ENCODE data around the gene HSPA5.

DNA sequence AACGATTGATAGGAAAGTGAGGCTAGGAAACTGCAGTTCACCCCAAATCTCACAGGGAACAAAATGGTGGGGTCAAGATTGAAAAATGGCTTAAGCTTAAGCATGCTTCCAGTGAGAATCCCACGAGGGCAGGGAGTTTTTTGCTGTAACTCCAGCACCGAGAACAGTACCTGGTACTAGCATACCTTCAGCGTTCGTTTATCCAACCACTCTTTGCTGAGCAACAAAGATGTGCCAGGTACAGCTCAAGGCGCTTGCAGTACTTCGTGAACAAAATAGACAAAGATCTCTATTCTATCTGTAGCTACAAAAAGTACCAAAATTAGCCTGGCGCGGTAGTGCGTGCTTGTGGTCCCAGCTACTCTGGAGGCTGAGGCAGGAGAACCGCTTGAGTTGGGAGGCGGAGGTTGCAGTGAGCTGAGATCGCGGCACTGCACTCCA is 50.8 kb downstream of the HSPA5 start:
- TF ChIP-seq, protein P1, sequence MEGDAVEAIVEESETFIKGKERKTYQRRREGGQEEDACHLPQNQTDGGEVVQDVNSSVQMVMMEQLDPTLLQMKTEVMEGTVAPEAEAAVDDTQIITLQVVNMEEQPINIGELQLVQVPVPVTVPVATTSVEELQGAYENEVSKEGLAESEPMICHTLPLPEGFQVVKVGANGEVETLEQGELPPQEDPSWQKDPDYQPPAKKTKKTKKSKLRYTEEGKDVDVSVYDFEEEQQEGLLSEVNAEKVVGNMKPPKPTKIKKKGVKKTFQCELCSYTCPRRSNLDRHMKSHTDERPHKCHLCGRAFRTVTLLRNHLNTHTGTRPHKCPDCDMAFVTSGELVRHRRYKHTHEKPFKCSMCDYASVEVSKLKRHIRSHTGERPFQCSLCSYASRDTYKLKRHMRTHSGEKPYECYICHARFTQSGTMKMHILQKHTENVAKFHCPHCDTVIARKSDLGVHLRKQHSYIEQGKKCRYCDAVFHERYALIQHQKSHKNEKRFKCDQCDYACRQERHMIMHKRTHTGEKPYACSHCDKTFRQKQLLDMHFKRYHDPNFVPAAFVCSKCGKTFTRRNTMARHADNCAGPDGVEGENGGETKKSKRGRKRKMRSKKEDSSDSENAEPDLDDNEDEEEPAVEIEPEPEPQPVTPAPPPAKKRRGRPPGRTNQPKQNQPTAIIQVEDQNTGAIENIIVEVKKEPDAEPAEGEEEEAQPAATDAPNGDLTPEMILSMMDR (tag by site-specific recombination; IDR thresholded peaks at IDR 0.05), result no peak
- TF ChIP-seq, protein P2, sequence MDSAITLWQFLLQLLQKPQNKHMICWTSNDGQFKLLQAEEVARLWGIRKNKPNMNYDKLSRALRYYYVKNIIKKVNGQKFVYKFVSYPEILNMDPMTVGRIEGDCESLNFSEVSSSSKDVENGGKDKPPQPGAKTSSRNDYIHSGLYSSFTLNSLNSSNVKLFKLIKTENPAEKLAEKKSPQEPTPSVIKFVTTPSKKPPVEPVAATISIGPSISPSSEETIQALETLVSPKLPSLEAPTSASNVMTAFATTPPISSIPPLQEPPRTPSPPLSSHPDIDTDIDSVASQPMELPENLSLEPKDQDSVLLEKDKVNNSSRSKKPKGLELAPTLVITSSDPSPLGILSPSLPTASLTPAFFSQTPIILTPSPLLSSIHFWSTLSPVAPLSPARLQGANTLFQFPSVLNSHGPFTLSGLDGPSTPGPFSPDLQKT (IDR thresholded peaks at IDR 0.05; ENCODE audit: borderline replicate concordance, low read depth, low read length), result no peak
- no peak for TF ChIP-seq SETDB1 (IDR thresholded peaks at IDR 0.05; ENCODE audit: insufficient read length, low read length)
- TF ChIP-seq, protein P3, sequence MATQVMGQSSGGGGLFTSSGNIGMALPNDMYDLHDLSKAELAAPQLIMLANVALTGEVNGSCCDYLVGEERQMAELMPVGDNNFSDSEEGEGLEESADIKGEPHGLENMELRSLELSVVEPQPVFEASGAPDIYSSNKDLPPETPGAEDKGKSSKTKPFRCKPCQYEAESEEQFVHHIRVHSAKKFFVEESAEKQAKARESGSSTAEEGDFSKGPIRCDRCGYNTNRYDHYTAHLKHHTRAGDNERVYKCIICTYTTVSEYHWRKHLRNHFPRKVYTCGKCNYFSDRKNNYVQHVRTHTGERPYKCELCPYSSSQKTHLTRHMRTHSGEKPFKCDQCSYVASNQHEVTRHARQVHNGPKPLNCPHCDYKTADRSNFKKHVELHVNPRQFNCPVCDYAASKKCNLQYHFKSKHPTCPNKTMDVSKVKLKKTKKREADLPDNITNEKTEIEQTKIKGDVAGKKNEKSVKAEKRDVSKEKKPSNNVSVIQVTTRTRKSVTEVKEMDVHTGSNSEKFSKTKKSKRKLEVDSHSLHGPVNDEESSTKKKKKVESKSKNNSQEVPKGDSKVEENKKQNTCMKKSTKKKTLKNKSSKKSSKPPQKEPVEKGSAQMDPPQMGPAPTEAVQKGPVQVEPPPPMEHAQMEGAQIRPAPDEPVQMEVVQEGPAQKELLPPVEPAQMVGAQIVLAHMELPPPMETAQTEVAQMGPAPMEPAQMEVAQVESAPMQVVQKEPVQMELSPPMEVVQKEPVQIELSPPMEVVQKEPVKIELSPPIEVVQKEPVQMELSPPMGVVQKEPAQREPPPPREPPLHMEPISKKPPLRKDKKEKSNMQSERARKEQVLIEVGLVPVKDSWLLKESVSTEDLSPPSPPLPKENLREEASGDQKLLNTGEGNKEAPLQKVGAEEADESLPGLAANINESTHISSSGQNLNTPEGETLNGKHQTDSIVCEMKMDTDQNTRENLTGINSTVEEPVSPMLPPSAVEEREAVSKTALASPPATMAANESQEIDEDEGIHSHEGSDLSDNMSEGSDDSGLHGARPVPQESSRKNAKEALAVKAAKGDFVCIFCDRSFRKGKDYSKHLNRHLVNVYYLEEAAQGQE (tag by site-specific recombination; IDR thresholded peaks at IDR 0.05), result no peak
- no peak for TF ChIP-seq EGR2 (tag by site-specific recombination; IDR thresholded peaks at IDR 0.05; ENCODE audit: low read depth)

Data from HEK293 (cell line).